ENCODE data around the gene VN1R4.
"Not testable (repeated sequence)": the region's sequence is repeated elsewhere in the genome, so short reads cannot be mapped to it uniquely, and the experiment has no call there.

- TF ChIP-seq CTCF (conservative IDR thresholded peaks at IDR 0.05; ENCODE audit: low read depth, low read length); EZH2 (IDR thresholded peaks at IDR 0.05; ENCODE audit: low read length, unreplicated experiment); EZH2phosphoT487 (IDR thresholded peaks at IDR 0.05; ENCODE audit: borderline replicate concordance, low read length): not testable (repeated sequence)
Observed at GRCh38 chr19:53301341-53301740, 33.8 kb upstream of the VN1R4 start.
